ENCODE measurements around the gene FBXL7.

Gene FBXL7

GRCh38 chr5:15682566-15682965 is 182.6 kb downstream of the FBXL7 start:
- no peak for FAIRE-seq

DNA sequence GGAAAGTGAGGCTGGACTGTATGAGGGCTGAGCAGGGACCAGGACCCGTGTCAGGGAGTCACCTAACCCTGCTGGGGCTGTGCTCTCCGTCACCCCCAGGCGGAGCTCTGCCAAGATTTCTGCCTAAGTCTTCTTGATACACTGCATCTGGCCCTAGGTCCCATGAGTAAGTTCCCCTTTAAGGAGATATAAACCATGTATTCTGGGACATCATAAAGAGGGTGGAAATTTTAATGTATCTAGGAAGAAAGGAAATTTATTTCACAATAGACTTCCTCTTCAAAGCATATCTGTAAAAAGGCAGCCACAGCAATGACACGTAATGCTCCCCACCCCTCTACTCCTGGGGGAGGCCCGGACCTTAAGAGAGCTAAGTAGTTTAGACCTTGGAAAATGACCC is 183.4 kb downstream of the FBXL7 start:
- no peak for FAIRE-seq

DNA sequence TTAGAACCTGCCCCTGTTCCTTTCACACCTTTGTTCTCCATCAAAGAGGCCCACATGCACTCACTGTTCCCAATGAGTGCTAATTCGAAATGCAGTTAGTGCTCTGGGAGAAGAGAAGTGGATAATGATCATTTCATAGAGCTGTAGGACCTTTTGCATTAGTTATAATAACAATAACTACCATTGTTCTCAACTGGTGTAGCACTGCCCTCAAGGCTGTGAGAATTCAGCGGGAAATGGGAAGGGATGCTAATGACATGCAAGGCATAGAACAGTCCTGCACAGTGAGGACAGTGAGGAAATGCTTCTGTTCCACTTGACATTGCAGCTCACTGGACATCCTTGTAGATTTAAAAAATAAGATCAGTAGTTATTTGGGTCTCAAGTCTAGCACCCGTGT is 187.4 kb downstream of the FBXL7 start:
- no peak for FAIRE-seq

DNA sequence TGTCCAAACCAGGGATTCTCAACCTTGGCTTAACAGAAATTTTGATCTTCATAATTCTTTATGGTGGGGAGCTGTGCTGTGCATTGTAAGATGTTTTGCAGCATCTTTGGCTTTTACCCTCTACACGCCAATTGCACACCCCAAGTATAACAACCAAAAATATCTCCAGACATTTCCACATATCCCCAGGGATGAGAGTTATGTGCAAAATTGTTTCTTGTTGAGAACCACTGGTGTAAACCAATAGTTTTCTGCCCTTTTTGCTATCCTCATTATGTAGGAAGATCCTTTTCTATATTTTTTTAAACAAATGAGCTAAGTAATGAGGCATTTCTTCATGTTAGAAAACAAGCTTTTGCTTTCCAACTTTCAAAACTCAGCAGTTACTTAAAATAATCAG is 189.9 kb downstream of the FBXL7 start:
- FAIRE-seq = no peak

GRCh38 chr5:15690611-15691010 is 190.6 kb downstream of the FBXL7 start:
- no peak for FAIRE-seq

DNA sequence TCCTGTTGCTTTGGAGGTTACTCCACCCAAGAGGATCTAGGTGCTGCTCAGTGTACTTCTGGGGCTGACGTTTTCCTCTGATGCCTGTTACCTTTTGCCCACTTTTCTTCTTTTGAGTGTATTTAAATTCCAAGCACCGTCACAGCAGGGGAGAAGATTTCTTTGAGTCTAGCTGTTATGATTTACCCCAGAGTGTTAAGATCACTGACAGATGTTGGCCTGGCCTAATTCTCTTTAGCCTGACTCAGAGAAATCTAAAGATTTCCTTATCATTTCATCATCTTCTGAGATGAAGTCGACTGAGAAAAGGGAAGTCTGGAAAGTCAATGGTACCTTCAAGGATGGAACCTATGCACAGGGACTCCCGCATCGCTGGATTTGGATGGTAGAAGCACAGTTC is 191.5 kb downstream of the FBXL7 start:
- no peak for FAIRE-seq

GRCh38 chr5:15692706-15693381 is 192.9 kb downstream of the FBXL7 start:
- FAIRE-seq = no peak

- FAIRE-seq = no peak
Measured at GRCh38 chr5:15693382-15693728, 193.4 kb downstream of the FBXL7 start.

- FAIRE-seq = no peak
Measured at GRCh38 chr5:15693933-15694332, 194.0 kb downstream of the FBXL7 start.

- no peak for FAIRE-seq
Measured at GRCh38 chr5:15694696-15695214, 194.8 kb downstream of the FBXL7 start.

DNA sequence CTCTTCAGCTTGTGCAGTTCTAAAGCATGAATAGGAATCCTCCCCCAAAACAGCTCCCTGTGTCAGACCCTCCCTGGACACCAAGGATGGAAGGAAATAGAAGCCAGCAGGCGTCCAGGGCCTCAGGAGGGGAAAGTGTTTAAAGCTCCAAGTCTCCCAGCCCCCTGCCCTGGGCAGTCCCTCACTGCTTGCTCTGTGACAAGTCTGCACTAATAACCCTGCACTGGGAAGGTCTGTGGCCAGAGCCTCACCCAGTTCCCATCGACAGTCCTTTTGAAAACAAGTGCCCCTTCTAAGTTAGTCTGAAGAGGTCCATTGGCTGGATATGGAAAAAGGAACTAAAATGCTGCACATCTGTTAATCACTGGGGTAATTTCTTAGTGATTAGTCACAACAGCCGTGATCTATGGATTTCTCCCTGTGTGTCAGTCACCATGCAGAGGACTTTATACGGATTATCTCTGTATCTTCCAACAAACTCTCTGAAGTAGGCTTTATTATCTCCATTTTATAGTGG is 195.3 kb downstream of the FBXL7 start:
- FAIRE-seq = no peak

- no peak for FAIRE-seq
Measured at GRCh38 chr5:15700373-15700772, 200.4 kb downstream of the FBXL7 start.

DNA sequence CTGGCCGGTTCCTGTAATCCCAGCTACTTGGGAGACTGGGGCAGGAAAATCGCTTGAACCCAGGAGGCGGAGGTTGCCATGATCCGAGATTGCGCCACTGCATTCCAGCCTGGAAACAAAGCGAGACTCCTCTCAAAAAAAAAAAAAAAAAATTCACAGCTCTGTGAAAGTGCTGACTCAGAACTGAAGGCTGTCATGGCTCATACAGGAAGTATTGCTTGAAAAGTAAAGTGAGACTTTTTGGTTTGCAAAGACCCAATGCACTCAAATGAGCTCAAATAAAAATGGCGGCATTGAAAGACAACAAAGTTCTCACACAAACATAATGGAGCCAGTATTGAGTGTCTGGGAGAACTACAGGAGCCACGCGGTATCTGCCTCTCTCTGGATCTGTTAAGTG is 202.1 kb downstream of the FBXL7 start:
- FAIRE-seq = no peak

GRCh38 chr5:15703901-15704300 is 203.9 kb downstream of the FBXL7 start:
- FAIRE-seq = no peak

DNA sequence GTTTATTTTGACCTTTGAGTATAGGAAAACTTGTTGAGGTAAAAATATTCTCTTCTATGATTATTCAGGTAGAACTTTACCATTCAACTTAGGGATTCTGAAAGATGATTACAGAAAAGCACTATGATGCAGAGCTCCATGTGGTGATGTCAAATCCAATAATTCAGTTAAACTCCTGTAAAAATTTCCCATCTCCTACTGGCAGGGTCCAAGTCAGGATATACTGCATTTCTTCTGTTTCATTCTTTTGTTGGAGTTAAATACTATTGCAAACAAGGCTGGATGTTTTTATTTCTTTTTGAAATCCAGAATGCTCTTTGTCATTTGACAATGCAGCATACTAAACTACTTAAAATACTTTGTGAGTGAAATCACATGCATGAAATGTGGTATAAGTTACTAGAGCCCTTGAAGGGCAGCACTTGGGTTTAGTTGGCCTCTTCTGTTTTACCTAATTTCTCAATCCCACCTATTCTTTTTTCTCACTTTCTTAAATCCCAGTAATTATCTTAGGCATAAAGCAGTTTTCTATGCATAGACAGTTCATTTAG is 204.5 kb downstream of the FBXL7 start:
- FAIRE-seq = no peak

DNA sequence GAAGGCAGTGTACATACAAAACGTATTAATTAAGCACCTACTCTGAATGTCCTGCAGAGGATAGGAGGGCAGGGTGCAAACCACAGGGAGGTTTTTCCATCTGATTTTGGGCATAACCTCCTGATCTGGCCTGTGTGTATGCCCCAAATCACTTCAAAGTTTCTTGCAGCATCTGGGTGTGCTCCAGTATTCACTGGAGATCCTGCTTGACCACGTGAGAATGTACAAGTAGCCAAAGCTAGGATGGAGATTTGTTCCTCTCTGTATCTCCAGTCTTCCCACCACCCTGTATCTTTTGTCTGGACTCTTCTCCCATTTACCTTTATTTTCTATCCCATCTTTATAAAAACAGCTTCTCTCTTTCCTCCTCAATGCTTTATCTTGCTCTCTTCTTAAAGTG is 207.7 kb downstream of the FBXL7 start:
- FAIRE-seq = no peak

GRCh38 chr5:15711892-15712291 is 211.9 kb downstream of the FBXL7 start:
- FAIRE-seq = no peak

- no peak for FAIRE-seq
Measured at GRCh38 chr5:15715535-15715934, 215.6 kb downstream of the FBXL7 start.

DNA sequence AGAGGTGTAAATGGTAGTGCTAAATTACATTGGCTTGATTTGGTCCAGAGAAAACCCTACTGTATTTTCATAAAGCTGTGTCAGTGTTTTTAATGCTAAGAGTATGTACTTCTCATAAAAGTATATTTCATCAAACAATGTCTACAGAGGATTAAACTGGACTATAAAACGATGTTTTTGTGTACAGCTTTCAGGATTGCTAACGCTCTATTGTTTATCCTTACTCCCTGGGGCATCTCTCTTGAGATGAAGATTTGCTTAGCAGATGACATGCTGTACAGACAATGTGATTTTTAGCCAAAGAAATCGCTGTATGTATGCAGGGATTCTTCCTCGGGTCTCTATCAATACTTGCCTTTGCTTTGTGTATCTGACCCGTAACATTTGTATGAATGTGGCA is 216.0 kb downstream of the FBXL7 start:
- FAIRE-seq = no peak

- FAIRE-seq = no peak
Measured at GRCh38 chr5:15717001-15717400, 217.0 kb downstream of the FBXL7 start.

- no peak for FAIRE-seq
Measured at GRCh38 chr5:15718421-15719179, 218.6 kb downstream of the FBXL7 start.

DNA sequence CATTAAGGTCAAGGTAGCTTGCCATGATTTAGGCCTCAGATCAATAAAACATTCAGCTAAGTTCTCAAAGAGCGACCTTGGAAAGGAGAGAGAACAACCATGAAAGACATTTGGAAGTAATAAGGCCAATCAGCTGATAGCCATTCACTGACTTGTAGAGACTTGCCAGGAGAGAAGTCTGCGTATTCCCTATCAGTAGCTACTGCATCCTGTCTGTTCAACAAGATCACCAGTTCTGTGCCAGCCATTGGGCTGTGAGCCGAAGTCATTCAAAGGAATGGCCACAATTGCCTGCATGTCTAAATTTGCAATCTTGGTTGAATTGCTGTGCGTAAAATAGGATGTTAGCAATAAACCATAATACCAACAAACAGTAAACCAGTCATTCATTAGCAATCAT is 219.8 kb downstream of the FBXL7 start:
- FAIRE-seq = no peak

GRCh38 chr5:15720515-15720914 is 220.5 kb downstream of the FBXL7 start:
- FAIRE-seq = no peak

DNA sequence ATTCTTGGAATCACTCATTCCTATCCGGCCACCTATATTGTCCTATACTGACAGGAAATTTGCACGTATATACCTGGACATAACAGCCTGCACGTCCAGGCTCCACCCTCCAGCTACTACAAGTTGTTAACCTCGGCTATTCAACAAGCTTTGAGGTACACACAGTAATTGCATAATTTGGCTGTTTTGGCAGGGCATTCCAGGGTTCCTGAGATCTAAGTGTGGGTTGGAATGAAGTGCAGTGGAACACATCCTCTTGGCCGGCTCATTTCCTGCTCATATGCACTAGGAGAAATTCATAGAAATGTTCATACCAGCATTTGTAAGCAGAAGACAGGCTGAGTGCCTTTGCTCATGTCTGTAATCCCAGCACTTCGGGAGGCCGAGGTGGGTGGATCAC is 222.3 kb downstream of the FBXL7 start:
- FAIRE-seq = no peak

Data from islet of Langerhans (tissue), 1 donor.